ENCODE measurements around the gene ANG.
"Not testable (repeated sequence)": the region's sequence is repeated elsewhere in the genome, so short reads cannot be mapped to it uniquely, and the experiment has no call there.

Gene ANG

DNA sequence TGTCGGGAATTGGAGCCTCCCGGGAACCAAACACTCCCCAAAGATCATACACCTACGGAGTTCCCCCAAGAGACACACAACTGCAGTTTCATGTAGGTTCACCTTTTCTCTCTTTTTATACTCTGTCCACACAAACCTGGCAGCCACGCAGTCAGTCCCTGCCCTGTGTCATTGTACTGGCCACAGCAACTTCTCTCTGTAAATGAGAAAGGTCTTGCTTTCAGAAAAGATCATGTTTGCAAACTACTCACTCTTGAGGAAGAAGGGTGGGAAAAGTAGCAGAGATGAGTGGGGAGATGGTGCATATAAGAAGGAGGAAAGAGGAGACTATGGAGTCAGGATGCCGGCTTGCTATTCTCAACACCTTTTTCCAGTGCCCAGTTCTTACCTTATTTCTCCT lies 10.4 kb downstream of the ANG start:
- no peak for DNase-seq

DNA sequence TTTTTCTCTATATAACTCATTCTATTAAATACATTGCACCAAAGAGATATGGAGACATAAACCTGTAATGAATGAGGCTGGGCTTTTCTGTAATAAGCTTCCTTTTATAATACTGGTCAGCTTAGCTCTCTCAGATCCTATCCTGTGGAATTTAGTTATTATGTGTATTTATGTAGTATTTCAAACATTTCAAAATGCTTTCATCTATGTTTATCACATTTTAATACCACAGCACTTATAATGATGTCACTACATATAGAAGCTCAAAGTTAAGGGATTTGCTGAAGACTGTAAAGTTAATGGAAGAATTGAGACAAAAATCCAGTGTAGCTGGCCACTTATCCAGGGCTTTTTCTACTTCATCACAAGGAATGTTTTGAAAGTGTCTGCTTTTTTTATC lies 11.4 kb downstream of the ANG start:
- DNase-seq: no peak

DNA sequence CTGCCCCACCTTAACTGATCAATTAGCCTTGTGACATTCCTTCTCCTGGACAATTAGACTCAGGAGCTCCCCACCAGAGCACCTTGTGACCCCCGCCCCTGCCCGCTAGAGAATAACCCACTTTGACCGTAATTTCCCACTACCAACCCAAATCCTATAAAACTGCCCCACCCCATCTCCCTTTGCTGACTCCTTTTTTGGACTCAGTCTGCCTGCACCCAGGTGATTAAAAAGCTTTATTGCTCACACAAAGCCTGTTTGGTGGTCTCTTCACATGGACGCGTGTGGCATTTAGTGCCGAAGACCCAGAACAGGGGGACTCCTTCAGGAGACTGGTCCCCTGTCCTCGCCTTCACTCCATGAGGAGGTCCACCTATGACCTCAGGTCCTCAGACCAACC lies 12.4 kb downstream of the ANG start:
- DNase-seq: not testable (repeated sequence)

DNA sequence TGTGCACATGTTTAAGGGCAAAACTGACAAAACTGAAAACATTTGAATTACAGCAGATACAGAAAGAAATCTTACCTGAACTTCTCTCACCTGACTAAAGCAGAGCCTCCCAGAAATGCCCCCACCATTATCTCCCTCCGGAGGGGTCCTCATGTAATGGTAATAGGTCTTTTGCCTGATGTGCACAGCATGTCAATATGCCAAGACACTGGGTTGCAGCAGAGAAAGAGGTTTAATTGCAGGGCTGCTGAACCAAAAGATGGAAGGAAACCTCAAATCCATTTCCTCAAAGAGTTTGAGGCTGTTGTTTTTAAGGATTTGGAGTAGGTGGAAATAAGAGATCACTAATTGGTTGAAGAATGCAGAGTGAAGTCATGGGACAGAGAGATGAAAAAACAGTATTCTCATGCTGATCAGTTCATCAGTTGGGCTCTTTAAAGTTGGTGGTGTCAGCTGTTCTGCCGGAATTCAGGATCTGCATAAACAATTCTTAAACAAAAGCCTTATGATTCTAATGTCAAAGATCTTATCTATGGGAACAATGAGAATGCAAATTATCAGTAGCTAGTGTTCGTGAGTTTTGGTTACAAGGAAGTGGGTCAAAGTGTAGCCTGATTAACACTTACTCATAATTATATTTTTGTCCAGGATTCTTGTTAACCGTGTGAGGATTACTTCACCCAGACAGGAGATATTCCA lies 18.2 kb downstream of the ANG start:
- no peak for DNase-seq

- no peak for DNase-seq
Observed at GRCh38 chr14:20707622-20708021, 19.1 kb downstream of the ANG start.

GRCh38 chr14:20711261-20711660 lies 22.7 kb downstream of the ANG start:
- DNase-seq: no peak

DNA sequence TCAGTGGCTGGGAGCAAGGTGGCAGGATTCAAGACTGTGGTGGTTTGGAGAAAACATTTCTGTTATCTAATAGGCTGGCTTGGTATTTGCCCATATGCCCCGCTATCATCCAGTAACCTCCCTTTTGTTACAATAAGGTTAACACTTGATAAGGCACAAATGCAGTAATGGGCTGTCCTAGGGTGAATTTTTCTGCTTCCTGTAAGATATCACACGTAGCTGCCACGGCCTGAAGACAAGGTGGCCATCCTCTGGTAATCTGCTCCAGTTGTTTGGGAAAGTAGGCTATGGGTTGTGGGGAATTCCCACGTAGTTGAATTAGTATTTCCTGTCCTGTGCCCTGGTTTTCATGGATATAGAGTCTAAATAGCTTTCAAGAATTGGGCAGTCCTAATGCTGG lies 23.1 kb downstream of the ANG start:
- no peak for DNase-seq

GRCh38 chr14:20712904-20713303 lies 24.3 kb downstream of the ANG start:
- no peak for DNase-seq

GRCh38 chr14:20714593-20715250 lies 26.2 kb downstream of the ANG start:
- DNase-seq: peak in 7 of 14 donors; percentile 12 to 57 (median 33)

GRCh38 chr14:20719777-20720176 lies 31.2 kb downstream of the ANG start:
- DNase-seq: no peak

DNA sequence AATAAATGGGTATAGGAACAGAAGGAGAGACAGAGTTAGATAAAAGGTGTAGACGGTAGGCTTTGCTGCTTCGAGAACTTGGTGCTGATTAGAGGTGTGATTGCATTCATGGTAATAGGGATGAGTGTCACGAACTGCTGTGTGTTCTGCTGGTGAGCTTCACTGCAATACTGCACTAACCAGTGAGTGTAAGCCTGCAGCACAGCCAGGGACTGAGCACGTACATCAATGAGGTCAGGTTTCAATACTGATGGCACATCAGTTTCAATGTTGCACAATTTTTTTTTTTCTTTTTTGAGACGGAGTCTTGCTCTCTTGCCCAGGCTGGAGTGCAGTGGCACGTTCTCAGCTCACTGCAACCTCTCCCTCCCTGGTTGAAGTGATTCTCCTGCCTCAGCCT lies 32.2 kb downstream of the ANG start:
- DNase-seq: no peak

DNA sequence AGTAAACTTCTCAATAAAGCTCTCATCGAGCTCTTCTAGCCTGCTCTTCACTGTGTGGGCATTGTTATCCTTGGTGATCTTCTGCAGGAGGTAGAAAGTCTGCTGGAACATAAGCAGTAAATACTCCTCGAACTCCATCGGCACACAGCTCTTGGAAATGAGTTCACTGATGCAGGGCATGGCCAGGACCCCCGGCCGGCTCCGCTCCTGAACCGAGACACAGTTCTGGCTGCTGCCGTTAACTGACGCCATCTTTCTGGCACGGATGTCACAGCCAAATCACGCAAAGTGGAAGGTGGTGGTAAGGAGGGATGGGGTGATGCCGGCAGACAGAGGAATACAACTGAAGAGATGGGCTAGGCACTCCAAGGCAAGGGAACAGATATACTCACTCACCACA lies 33.5 kb downstream of the ANG start:
- DNase-seq: no peak

GRCh38 chr14:20723488-20723887 lies 34.9 kb downstream of the ANG start:
- DNase-seq: peak in 1 of 14 donors; percentile 14

GRCh38 chr14:20726121-20726520 lies 37.6 kb downstream of the ANG start:
- not testable (repeated sequence) for DNase-seq

- no peak for DNase-seq
Observed at GRCh38 chr14:20726531-20726930, 38.0 kb downstream of the ANG start.

GRCh38 chr14:20730891-20731290 lies 42.3 kb downstream of the ANG start:
- no peak for DNase-seq

GRCh38 chr14:20732477-20732876 lies 43.9 kb downstream of the ANG start:
- DNase-seq: no peak

DNA sequence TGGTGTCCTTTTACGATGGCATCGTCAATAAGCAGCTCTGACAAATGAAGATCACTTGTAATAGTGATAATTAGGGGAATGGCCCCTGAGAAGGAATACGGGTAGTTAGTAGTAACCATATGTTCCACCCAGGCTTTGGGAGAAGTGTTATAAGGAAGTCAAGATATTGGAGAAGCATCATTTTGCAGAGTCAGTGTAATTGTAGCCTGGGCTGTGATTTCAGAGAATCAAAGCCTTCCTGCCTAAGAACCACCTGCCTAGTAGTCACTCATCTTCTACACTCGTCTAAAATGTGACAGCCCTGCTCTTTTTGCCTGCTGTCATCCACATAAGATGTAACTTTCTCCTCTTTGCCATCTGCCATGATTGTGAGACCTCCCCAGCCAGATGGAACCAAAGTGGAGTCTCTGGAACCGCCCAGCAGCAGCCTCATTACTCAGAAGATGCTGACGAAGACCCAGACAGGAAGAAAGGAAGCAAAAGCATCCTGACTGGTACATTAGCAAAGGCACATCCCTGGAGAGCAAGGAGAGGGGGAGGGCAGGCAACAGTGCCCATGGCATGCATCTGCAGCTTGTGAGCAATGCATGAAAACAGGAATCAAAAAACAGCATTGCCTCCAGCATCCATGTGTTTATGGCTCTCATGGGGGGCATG lies 44.5 kb downstream of the ANG start:
- no peak for DNase-seq

DNA sequence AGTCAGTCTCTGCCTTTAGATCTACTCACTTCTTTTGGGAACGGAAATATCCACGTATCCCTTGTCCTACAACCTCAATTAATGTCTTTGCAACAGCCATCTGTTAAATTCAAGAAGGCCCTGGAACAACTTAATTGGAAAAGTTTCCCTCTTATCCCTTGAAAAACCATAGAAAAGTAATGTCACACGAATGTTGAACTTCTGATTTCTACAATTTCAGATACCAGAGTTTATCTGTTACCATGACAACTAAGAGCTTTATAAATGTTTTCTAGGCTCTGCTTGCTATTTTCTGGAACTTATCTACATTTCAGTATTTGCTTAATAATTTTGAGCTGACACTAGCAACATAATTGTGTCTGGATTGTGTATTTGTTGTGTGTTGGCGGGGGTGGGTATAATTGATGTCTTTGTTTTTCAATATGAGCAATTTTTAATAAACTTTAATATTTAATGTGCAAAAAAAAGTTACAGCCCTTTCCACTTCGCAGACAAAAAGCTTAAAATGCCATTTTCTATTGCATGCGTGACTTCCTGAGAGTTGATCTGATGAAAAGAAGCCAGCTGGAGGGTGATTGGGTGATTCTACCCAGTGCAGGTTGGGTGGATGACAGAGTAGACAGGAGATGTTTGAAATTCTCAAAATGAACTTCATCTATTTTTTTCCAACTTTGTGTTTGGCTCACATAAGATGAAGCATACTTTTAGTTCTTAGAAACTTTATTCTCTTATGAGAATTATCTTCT lies 45.3 kb downstream of the ANG start:
- DNase-seq: no peak

- no peak for DNase-seq
Observed at GRCh38 chr14:20734430-20734806, 45.9 kb downstream of the ANG start.

DNA sequence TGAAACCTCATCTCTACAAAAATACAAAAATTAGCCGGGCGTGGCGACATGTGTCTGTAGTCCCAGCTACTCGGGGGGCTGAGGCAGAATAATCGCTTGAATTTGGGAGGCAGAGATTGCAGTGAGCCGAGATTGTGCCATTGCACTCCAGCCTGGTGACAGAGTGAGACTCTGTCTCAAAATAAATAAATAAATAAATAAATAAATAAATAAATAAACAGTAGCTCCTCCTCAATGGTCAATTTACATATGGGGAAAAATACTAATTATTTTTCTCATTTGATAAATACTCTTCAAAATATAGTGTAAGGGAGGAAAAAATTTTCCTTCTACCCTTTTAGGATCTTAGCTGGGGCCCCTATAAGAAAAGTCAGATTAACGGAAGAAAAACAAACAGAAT lies 49.7 kb downstream of the ANG start:
- DNase-seq: not testable (repeated sequence)

DNA sequence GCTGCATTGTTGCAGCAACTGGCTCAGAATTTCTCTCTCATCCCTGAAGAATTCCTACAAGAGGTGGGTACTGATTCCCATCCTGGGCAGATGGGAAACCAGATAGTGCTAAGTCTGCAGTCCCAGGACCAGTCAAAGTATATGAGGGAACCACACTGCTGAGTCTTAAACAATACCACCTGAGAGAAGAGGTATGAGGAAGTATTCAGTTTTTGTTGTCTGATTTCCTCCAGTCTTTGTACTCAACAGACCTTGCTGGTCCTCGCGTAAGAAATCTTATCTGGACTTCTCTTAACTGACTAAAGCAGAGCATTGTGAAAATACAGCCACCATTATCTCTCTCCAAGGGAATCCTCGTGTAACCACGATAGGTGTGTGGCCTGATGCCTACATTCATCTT lies 53.6 kb downstream of the ANG start:
- no peak for DNase-seq

DNA sequence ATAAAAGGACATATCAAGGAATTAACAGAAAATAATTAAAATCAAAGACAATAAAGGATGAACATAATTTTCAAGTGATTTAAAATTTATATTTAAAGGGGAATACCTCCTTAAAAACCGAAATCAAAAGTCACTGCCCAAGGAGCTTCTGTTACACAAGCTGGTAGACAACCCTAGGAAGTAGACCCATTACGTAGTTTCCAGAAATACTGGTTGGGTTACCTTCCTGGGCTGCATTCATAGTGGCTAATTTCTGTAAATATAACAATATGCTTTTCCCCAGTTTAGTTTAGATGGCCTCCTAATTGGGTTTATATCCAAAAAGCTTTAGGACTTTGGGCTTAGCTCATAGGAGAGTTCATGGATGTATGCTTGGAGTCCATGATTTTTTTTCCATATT lies 55.0 kb downstream of the ANG start:
- DNase-seq: no peak
